ENCODE results near the gene CLEC18A. TPM values are rescaled to one million over a fixed set of nuclear protein-coding genes. Genes with fewer than 3 reads are reported as not detected.
"Not testable (repeated sequence)": the region's sequence is repeated elsewhere in the genome, so short reads cannot be mapped to it uniquely, and the experiment has no call there.

CLEC18A gene
- total and polyA plus RNA-seq, 2 donors = 0.19 to 1.9 TPM

DNA sequence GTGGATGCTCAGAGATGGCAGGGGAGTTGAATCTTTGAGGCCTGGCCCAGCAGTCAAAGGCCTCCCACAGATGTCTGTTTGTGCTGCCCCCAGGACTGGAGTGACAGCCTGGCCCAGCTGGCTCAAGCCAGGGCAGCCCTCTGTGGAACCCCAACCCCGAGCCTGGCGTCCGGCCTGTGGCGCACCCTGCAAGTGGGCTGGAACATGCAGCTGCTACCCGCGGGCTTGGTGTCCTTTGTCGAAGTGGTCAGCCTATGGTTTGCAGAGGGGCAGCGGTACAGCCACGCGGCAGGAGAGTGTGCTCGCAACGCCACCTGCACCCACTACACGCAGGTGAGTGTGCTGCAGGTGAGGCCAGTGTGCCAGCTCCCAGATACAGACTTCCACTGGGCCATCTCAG lies 3.1 kb downstream of the CLEC18A start:
- not testable (repeated sequence) for H3K27me3 ChIP-seq (ENCODE audit: control insufficient read depth in 2 of 2, insufficient read depth in 1 of 2, low read length in 1 of 2); H3K9me3 ChIP-seq (ENCODE audit: control insufficient read depth in 2 of 2, insufficient read depth in 1 of 2, low read length in 1 of 2); H3K4me1 ChIP-seq (ENCODE audit: control insufficient read depth in 2 of 2, insufficient read depth in 2 of 2, low read length in 2 of 2); H3K4me3 ChIP-seq (ENCODE audit: low read length in 2 of 2); H3K27ac ChIP-seq (ENCODE audit: low read depth in 1 of 2, low read length in 1 of 2); H3K36me3 ChIP-seq (ENCODE audit: control insufficient read depth in 2 of 2, insufficient read depth in 2 of 2, low read length in 1 of 2); DNase-seq (ENCODE audit: low read depth in 6 of 9, low spot score in 9 of 9)
- 96% methylated on average over 13 of the region's 13 CpGs for WGBS

- WGBS = 94% methylated on average over 6 of the region's 9 CpGs
- not testable (repeated sequence) for DNase-seq (ENCODE audit: low read depth in 6 of 9, low spot score in 9 of 9); H3K4me1 ChIP-seq (ENCODE audit: control insufficient read depth in 2 of 2, insufficient read depth in 2 of 2, low read length in 2 of 2)
These were observed 12.2 kb downstream of the CLEC18A start for GRCh38 chr16:69963312-69963711.

GRCh38 chr16:69964960-69965660 lies 14.0 kb downstream of the CLEC18A start:
- not testable (repeated sequence) for H3K36me3 ChIP-seq (ENCODE audit: control insufficient read depth in 2 of 2, insufficient read depth in 2 of 2, low read length in 1 of 2); H3K27ac ChIP-seq (ENCODE audit: low read depth in 1 of 2, low read length in 1 of 2); H3K4me3 ChIP-seq (ENCODE audit: low read length in 2 of 2); H3K9me3 ChIP-seq (ENCODE audit: control insufficient read depth in 2 of 2, insufficient read depth in 1 of 2, low read length in 1 of 2); H3K27me3 ChIP-seq (ENCODE audit: control insufficient read depth in 2 of 2, insufficient read depth in 1 of 2, low read length in 1 of 2); DNase-seq (ENCODE audit: low read depth in 6 of 9, low spot score in 9 of 9); H3K4me1 ChIP-seq (ENCODE audit: control insufficient read depth in 2 of 2, insufficient read depth in 2 of 2, low read length in 2 of 2)
- 23% methylated on average over 28 of the region's 68 CpGs for WGBS

More at GRCh38 chr16:69963312-69963711, 12.2 kb downstream of the CLEC18A start:
- not testable (repeated sequence) for H3K27me3 ChIP-seq (ENCODE audit: control insufficient read depth in 2 of 2, insufficient read depth in 1 of 2, low read length in 1 of 2); H3K9me3 ChIP-seq (ENCODE audit: control insufficient read depth in 2 of 2, insufficient read depth in 1 of 2, low read length in 1 of 2); H3K27ac ChIP-seq (ENCODE audit: low read depth in 1 of 2, low read length in 1 of 2); H3K36me3 ChIP-seq (ENCODE audit: control insufficient read depth in 2 of 2, insufficient read depth in 2 of 2, low read length in 1 of 2); H3K4me3 ChIP-seq (ENCODE audit: low read length in 2 of 2)

GRCh38 chr16:69965661-69966054 lies 14.5 kb downstream of the CLEC18A start:
- H3K4me3 ChIP-seq (ENCODE audit: low read length in 2 of 2); H3K9me3 ChIP-seq (ENCODE audit: control insufficient read depth in 2 of 2, insufficient read depth in 1 of 2, low read length in 1 of 2); H3K4me1 ChIP-seq (ENCODE audit: control insufficient read depth in 2 of 2, insufficient read depth in 2 of 2, low read length in 2 of 2); DNase-seq (ENCODE audit: low read depth in 6 of 9, low spot score in 9 of 9); H3K36me3 ChIP-seq (ENCODE audit: control insufficient read depth in 2 of 2, insufficient read depth in 2 of 2, low read length in 1 of 2); H3K27ac ChIP-seq (ENCODE audit: low read depth in 1 of 2, low read length in 1 of 2); H3K27me3 ChIP-seq (ENCODE audit: control insufficient read depth in 2 of 2, insufficient read depth in 1 of 2, low read length in 1 of 2): not testable (repeated sequence)
- WGBS = no CpG with 5 or more reads among the region's 24 CpGs

GRCh38 chr16:69967688-69968087 lies 16.6 kb downstream of the CLEC18A start:
- H3K9me3 ChIP-seq (ENCODE audit: control insufficient read depth in 2 of 2, insufficient read depth in 1 of 2, low read length in 1 of 2); H3K27ac ChIP-seq (ENCODE audit: low read depth in 1 of 2, low read length in 1 of 2); DNase-seq (ENCODE audit: low read depth in 6 of 9, low spot score in 9 of 9); H3K4me3 ChIP-seq (ENCODE audit: low read length in 2 of 2); H3K4me1 ChIP-seq (ENCODE audit: control insufficient read depth in 2 of 2, insufficient read depth in 2 of 2, low read length in 2 of 2); H3K27me3 ChIP-seq (ENCODE audit: control insufficient read depth in 2 of 2, insufficient read depth in 1 of 2, low read length in 1 of 2); H3K36me3 ChIP-seq (ENCODE audit: control insufficient read depth in 2 of 2, insufficient read depth in 2 of 2, low read length in 1 of 2): not testable (repeated sequence)
- no CpG with 5 or more reads among the region's 5 CpGs for WGBS

- not testable (repeated sequence) for H3K4me1 ChIP-seq (ENCODE audit: control insufficient read depth in 2 of 2, insufficient read depth in 2 of 2, low read length in 2 of 2); H3K36me3 ChIP-seq (ENCODE audit: control insufficient read depth in 2 of 2, insufficient read depth in 2 of 2, low read length in 1 of 2); H3K4me3 ChIP-seq (ENCODE audit: low read length in 2 of 2); DNase-seq (ENCODE audit: low read depth in 6 of 9, low spot score in 9 of 9); H3K9me3 ChIP-seq (ENCODE audit: control insufficient read depth in 2 of 2, insufficient read depth in 1 of 2, low read length in 1 of 2); H3K27ac ChIP-seq (ENCODE audit: low read depth in 1 of 2, low read length in 1 of 2); H3K27me3 ChIP-seq (ENCODE audit: control insufficient read depth in 2 of 2, insufficient read depth in 1 of 2, low read length in 1 of 2)
- WGBS = no CpG with 5 or more reads among the region's 10 CpGs
These were observed 17.0 kb downstream of the CLEC18A start for GRCh38 chr16:69968125-69968524.

- not testable (repeated sequence) for H3K9me3 ChIP-seq (ENCODE audit: control insufficient read depth in 2 of 2, insufficient read depth in 1 of 2, low read length in 1 of 2); H3K4me3 ChIP-seq (ENCODE audit: low read length in 2 of 2); H3K27ac ChIP-seq (ENCODE audit: low read depth in 1 of 2, low read length in 1 of 2); H3K27me3 ChIP-seq (ENCODE audit: control insufficient read depth in 2 of 2, insufficient read depth in 1 of 2, low read length in 1 of 2); H3K36me3 ChIP-seq (ENCODE audit: control insufficient read depth in 2 of 2, insufficient read depth in 2 of 2, low read length in 1 of 2); H3K4me1 ChIP-seq (ENCODE audit: control insufficient read depth in 2 of 2, insufficient read depth in 2 of 2, low read length in 2 of 2); DNase-seq (ENCODE audit: low read depth in 6 of 9, low spot score in 9 of 9)
- 98% methylated on average over 3 of the region's 4 CpGs for WGBS
These were observed 18.5 kb downstream of the CLEC18A start for GRCh38 chr16:69969657-69970056.

DNA sequence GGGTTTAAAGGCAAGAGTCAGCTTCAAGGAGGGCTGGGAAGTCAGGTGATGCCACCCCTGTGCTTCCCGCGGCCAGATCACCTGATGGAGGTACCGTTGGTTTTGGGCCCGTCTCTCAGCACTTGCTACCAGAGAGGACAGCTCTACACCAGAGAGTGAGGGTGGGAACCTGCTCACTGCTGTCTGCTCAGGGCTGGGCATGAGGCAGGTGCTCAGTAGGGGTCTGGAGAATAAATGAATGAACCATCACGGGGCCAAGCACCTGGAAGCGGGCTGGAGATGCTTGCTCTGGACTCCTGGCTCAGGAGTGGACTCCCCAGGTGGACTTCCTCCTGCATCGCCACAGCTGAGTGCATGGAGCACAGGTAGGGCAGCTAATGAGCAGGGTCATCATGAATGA lies 21.0 kb downstream of the CLEC18A start:
- DNase-seq (ENCODE audit: low read depth in 6 of 9, low spot score in 9 of 9); H3K4me3 ChIP-seq (ENCODE audit: low read length in 2 of 2); H3K9me3 ChIP-seq (ENCODE audit: control insufficient read depth in 2 of 2, insufficient read depth in 1 of 2, low read length in 1 of 2); H3K27me3 ChIP-seq (ENCODE audit: control insufficient read depth in 2 of 2, insufficient read depth in 1 of 2, low read length in 1 of 2); H3K36me3 ChIP-seq (ENCODE audit: control insufficient read depth in 2 of 2, insufficient read depth in 2 of 2, low read length in 1 of 2); H3K27ac ChIP-seq (ENCODE audit: low read depth in 1 of 2, low read length in 1 of 2); H3K4me1 ChIP-seq (ENCODE audit: control insufficient read depth in 2 of 2, insufficient read depth in 2 of 2, low read length in 2 of 2): not testable (repeated sequence)
- 100% methylated on average over 2 of the region's 7 CpGs for WGBS

- 97% methylated on average over 2 of the region's 8 CpGs for WGBS
- H3K9me3 ChIP-seq (ENCODE audit: control insufficient read depth in 2 of 2, insufficient read depth in 1 of 2, low read length in 1 of 2); DNase-seq (ENCODE audit: low read depth in 6 of 9, low spot score in 9 of 9); H3K4me3 ChIP-seq (ENCODE audit: low read length in 2 of 2); H3K27me3 ChIP-seq (ENCODE audit: control insufficient read depth in 2 of 2, insufficient read depth in 1 of 2, low read length in 1 of 2); H3K36me3 ChIP-seq (ENCODE audit: control insufficient read depth in 2 of 2, insufficient read depth in 2 of 2, low read length in 1 of 2); H3K4me1 ChIP-seq (ENCODE audit: control insufficient read depth in 2 of 2, insufficient read depth in 2 of 2, low read length in 2 of 2); H3K27ac ChIP-seq (ENCODE audit: low read depth in 1 of 2, low read length in 1 of 2): not testable (repeated sequence)
These were observed 21.8 kb downstream of the CLEC18A start for GRCh38 chr16:69972935-69973334.

- 13% methylated on average over 1 of the region's 1 CpG for WGBS
- H3K9me3 ChIP-seq (ENCODE audit: control insufficient read depth in 2 of 2, insufficient read depth in 1 of 2, low read length in 1 of 2); H3K36me3 ChIP-seq (ENCODE audit: control insufficient read depth in 2 of 2, insufficient read depth in 2 of 2, low read length in 1 of 2); DNase-seq (ENCODE audit: low read depth in 6 of 9, low spot score in 9 of 9); H3K27ac ChIP-seq (ENCODE audit: low read depth in 1 of 2, low read length in 1 of 2); H3K27me3 ChIP-seq (ENCODE audit: control insufficient read depth in 2 of 2, insufficient read depth in 1 of 2, low read length in 1 of 2); H3K4me1 ChIP-seq (ENCODE audit: control insufficient read depth in 2 of 2, insufficient read depth in 2 of 2, low read length in 2 of 2); H3K4me3 ChIP-seq (ENCODE audit: low read length in 2 of 2): not testable (repeated sequence)
These were observed 34.1 kb downstream of the CLEC18A start for GRCh38 chr16:69985196-69985595.
